SJCRH30 (cell line): ENCODE data around the gene B3GNT3. TPM values are rescaled to one million over a fixed set of nuclear protein-coding genes. Genes with fewer than 3 reads are reported as not detected.

Source experiments
- DNase-seq, 2 experiments: peaks; one replicate each; pipeline ENCODE4 v3.0.0-alpha.2; 2015 to 2020
- H3K27ac ChIP-seq: fragments of 250-450 bp; sonication (Bioruptor Pico); 2 replicates; pipeline ENCODE4 v1.5.1; 2020; ENCODE audit warnings: mild to moderate bottlenecking, moderate library complexity
- H3K27me3 ChIP-seq: fragments of 250-450 bp; sonication (Bioruptor Pico); 2 replicates; pipeline ENCODE4 v1.5.1; 2020; ENCODE audit warnings: mild to moderate bottlenecking, moderate library complexity
- H3K36me3 ChIP-seq: fragments of 250-450 bp; sonication (Bioruptor Pico); 2 replicates; pipeline ENCODE4 v1.5.1; 2020; ENCODE audit warnings: mild to moderate bottlenecking, moderate library complexity
- H3K4me1 ChIP-seq: fragments of 250-450 bp; sonication (Bioruptor Pico); 2 replicates; pipeline ENCODE4 v1.5.1; 2020; ENCODE audit warnings: mild to moderate bottlenecking, moderate library complexity
- H3K4me3 ChIP-seq: fragments of 250-450 bp; sonication (Bioruptor Pico); 2 replicates; pipeline ENCODE4 v1.5.1; 2020; ENCODE audit warnings: mild to moderate bottlenecking, moderate library complexity
- H3K9me3 ChIP-seq: fragments of 250-450 bp; sonication (Bioruptor Pico); replicated peaks from 2 replicates; pipeline ENCODE4 v1.5.1; 2020; ENCODE audit warnings: mild to moderate bottlenecking, moderate library complexity
- total RNA-seq: library from RNA; depleted of rRNA; stranded (reverse); fragments of >200 nt; shearing (Covaris generic); gene quantifications from 2 replicates; pipeline ENCODE4 v1.2.3, GENCODE V29; 2014; rRNA removed

Gene B3GNT3, protein sequence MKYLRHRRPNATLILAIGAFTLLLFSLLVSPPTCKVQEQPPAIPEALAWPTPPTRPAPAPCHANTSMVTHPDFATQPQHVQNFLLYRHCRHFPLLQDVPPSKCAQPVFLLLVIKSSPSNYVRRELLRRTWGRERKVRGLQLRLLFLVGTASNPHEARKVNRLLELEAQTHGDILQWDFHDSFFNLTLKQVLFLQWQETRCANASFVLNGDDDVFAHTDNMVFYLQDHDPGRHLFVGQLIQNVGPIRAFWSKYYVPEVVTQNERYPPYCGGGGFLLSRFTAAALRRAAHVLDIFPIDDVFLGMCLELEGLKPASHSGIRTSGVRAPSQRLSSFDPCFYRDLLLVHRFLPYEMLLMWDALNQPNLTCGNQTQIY
- total RNA-seq = not detected in 2 replicates

DNA sequence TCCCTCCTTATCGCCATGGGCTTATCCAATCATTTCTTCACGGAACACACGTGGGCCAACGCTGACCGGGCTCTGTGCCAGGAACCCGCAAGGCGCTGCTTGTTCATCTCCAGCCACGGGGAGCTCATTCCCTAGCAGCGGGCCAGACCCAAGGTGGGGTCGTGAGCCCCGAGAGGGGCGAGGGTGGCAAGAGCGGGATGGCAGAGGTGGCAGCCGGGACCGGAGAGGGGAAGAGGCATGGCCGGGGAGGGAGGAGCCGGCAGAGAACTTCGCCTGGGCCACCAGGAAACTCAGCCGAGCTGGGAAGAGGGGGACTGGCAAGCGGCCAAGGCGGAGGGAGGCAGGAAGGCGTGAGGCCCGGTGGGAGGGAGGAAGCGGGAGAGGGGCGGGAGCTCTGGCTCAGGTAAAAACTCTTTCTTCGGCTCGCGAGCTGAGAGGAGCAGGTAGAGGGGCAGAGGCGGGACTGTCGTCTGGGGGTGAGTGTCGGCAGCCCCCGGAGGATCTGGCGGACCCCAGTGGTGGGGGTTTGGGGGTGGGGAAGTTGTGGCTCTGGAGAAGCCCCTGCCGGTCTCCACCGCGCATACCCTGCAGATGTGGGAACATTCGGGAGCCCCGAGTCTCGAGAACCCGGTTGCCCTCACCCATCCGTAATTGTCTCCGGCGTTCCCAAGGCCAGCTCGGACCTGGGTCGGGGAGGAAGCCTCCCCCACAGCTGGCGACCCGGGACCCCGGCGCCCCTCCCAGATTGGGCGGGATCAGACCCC lies at the start of gene B3GNT3:
Gene B3GNT3 (plus strand): TSS at position 408 of the 764 bp plus-strand sequence. CDS start 12,670 bp downstream, outside the sequence.
- Histone ChIP-seq H3K27ac (no peak within 1 kb of the TSS), H3K4me3 (no peak within 1 kb of the TSS), H3K9me3 (no peaks in the 10 kb centered on the region), H3K27me3 (peaks cover 56% of the 10 kb centered on the region), H3K36me3 (no peaks in the 10 kb centered on the region), H3K4me1 (no peaks in the 10 kb centered on the region)
- DNase-seq = no peak

DNA sequence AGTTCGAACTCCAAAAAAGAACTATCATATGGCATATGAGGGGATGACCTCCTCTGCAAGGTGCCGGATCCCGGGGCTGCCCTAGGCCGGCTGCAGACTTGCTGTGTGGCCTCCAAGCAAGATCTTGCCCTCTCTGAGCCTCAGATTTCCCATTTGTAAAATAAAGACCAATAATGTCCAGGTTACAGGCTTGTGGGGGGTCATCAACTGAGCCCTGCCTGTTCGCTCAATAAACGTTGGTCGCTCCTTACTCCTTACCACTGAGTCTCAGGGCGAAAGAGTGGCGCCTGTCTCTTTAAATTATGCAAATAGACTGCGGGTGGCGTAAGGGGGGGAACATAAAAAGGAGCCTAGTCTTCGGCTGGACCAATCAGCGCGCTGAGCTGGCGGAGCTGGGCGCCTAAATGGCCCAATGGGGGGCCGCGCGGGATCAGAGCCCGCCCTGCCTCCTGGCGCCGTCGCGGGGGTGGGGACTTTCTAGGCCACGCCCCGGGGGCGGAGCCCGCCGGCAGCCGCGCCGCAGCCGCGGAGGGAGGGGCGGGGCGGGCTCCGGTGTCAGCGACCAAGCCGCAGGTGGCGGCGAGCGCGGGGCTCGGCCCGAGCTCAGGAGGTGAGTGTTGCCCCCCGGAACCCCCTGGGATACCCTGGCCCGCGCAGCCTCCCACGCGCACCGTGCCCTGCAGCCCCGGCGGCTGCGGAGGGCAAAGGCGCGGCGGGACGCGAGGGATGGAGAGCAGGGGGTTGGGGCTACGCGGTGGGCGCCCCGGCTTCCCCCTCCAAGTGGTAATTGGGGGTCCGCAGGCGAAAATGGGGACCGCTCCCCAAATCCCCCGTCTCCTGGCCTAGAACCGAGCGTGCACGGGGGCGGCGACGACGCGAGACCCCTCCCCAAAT lies 47.5 kb upstream of the B3GNT3 start:
- peak overlapping the region; percentile 49 for H3K4me3 ChIP-seq
- H3K27ac ChIP-seq = no peak overlapping the region
- peak; percentile 97 to 98 for DNase-seq
- no peaks in the 10 kb centered on the region for H3K4me1 ChIP-seq
- H3K36me3 ChIP-seq = no peaks in the 10 kb centered on the region
- H3K9me3 ChIP-seq = no peaks in the 10 kb centered on the region
- H3K27me3 ChIP-seq = no peaks in the 10 kb centered on the region

DNA sequence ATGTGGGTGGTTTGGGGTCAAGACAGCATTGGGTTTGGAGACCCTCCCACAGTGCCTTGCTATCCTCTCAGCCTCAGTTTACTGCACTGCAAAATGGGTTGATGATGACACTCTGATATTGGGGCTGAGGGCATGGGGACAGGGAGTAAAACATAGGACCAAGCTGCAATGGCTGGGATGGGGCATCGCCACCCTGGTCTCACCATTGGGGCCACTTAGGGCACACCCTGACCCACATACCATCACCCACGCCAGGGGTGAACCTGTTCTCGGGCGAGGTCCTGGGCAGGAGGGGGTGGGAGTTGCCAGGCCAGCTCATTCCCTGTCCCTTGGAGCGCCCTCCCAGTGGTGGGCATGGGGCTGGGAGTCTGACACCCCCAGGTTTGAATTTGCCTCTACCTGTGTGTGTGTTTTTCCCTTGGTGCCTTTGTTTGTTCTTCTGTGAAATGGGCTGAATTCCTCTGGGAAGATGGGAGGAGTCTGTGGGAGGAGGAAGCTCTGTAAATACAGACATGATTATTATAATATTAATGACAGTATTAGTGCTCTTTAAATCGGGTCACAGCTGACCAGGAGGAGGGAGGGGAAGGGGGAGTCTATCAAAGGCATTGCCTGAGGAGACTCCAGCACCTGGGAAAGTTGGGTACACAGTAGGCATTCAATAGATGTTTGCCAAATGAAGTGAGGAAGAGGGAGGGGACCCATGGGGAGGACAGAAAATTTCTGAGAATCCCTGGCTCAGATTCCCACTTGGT lies 45.9 kb upstream of the B3GNT3 start:
- Histone ChIP-seq H3K4me1 (no peaks in the 10 kb centered on the region), H3K27ac (no peak overlapping the region), H3K4me3 (no peak overlapping the region), H3K36me3 (no peaks in the 10 kb centered on the region), H3K27me3 (no peaks in the 10 kb centered on the region), H3K9me3 (no peaks in the 10 kb centered on the region)
- DNase-seq = no peak

DNA sequence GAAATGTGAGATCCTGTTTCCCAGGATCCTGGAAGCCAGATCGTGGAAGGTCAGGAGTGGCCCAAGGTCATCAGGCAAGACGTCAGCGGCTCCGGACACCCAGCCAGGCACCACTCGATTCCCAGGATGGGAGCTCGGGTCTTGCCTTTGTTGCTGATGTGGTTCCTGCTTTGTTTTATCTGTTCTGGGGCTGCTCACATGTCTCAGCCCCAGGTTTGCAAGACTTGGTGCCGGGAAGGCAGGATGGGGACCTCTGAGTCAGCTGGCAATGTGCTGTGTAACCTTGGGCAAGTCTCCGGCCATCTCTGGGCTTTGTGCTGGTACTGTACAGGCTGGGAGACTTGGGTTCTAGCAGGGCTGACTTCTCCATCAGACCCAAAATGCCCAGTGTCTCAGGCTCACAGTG lies 45.0 kb upstream of the B3GNT3 start:
- no peaks in the 10 kb centered on the region for H3K4me1 ChIP-seq
- no peak for DNase-seq
- H3K27ac ChIP-seq = no peak overlapping the region
- no peak overlapping the region for H3K4me3 ChIP-seq
- no peaks in the 10 kb centered on the region for H3K36me3 ChIP-seq
- no peaks in the 10 kb centered on the region for H3K9me3 ChIP-seq
- no peaks in the 10 kb centered on the region for H3K27me3 ChIP-seq

DNA sequence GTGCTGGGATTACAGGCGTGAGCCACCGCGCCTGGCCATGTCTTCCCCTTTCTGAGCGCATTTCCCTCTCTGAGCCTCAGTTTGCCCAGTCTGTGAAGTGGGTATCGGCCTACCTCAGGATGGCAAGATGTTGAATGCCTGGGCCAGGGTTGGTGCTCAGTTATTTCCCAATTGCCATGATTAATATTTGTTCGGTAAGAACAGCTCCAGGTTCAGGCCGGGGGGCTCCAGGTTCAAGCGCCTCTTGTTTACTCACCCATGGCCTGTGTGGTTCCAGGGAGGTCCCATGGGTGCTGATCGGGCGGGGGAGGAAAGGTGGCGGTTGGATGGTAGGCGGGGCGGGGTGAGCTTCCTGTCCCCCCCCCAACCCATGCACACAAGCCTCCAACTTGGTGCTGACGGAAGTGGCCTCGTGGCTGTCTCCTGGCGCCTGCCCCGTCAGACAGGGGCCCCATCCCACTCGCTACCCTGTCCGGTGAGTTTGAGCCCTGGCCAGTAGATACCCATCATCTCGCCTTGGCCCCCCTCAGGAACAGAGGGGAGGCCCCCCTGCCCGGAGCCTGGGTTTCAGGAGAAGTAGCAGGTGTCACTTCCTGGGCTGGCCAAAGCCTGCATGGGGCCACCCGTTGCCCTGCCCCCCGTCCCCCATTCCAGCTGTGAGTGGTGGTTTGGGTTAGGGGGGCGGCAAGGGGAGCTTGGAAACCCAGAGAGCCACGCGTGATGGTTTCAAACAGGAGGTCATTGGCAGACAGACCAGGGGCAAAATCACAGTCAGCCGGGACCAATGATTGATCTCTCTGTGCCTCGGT lies 43.6 kb upstream of the B3GNT3 start, which contains the start of gene FCHO1:
Gene FCHO1 (plus strand): TSS at position 375 of the 809 bp plus-strand sequence. CDS start 3,688 bp downstream, outside the sequence.
- Histone ChIP-seq H3K27ac (no peak within 1 kb of the TSS), H3K4me1 (no peaks in the 10 kb centered on the region), H3K9me3 (no peaks in the 10 kb centered on the region), H3K4me3 (no peak within 1 kb of the TSS), H3K27me3 (no peaks in the 10 kb centered on the region), H3K36me3 (no peaks in the 10 kb centered on the region)
- DNase-seq = peak in 1 of 2 experiments; percentile 29

DNA sequence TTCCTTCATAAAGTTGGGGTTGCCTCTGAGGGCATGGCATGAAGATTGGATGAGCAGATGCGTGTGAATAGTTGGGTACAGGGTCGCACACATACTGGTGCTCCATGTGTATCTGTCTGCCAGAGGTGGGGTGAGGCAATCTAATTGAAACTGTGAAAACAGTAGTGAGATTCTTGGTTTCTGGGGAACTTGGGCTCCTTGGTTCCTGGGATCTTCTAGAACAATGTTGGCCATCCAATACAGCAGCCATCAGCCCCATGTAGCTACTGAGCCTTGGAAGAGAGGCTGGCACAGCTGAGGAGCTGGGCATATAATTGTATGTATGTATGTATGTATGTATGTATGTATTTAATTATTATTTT lies 43.0 kb upstream of the B3GNT3 start:
- DNase-seq = no peak
- no peaks in the 10 kb centered on the region for H3K4me1 ChIP-seq
- no peaks in the 10 kb centered on the region for H3K27me3 ChIP-seq
- H3K36me3 ChIP-seq = no peaks in the 10 kb centered on the region
- no peak overlapping the region for H3K4me3 ChIP-seq
- no peak overlapping the region for H3K27ac ChIP-seq
- H3K9me3 ChIP-seq = no peaks in the 10 kb centered on the region

DNA sequence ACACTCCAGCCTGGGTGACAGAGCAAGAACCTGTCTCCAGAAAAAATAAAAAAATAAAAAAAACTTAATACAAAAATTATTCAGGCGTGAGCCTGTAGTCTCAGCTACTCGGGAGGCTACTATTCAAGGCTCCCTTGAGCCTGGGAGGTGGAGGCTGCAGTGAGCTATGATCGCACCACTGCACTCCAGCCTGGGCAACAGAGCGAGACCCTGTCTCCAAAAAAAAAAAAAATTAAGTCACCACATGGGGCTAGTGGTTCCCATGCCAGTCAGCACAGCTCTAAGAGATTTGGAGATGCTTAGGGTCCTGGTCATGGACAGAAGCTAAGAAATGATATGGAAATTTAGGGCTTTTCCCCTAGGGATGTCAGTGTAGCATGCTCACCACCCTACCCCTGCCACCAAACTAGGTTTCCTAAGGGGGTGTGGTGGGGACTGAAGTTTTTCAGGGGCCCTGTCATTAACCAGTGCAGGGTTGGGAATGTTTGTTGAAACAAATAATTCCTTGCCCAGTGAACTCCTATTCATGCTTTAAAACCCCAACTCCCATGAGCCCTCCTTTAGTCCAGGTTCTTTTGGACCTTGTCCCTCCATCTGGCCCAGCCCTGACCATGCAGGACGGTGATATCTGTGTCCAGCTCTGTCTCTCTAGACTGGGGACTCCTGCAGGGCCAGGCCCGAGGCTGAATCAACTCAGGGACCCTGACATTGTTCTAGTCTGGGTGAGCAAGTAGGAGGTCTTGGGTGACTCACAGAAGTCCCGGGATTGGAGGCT lies 41.9 kb upstream of the B3GNT3 start:
- no peaks in the 10 kb centered on the region for H3K9me3 ChIP-seq
- H3K27ac ChIP-seq = no peak overlapping the region
- no peak for DNase-seq
- no peak overlapping the region for H3K4me3 ChIP-seq
- H3K27me3 ChIP-seq = no peaks in the 10 kb centered on the region
- no peaks in the 10 kb centered on the region for H3K36me3 ChIP-seq
- no peaks in the 10 kb centered on the region for H3K4me1 ChIP-seq

DNA sequence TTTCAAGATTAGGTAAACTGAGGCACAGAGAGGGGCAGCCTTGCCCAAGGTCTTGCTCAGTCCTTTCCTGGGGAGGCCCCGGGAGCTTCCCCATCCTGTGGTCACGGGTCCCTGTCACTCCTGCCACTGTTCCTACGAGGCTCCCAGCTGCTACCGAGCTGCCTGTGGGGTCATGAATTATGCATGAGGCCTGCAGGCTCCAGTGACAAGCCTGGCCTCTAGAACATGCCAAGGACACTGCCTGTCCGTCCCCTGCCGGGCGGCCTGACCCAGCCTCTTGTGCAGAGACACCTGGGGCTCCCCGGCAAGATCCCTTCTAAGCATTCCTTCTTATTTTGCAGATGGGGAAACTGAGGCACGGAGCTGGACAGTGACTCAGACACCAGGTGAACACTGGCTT lies 41.0 kb upstream of the B3GNT3 start:
- H3K27ac ChIP-seq = no peak overlapping the region
- DNase-seq = peak; percentile 66 to 82
- no peaks in the 10 kb centered on the region for H3K4me1 ChIP-seq
- H3K27me3 ChIP-seq = no peaks in the 10 kb centered on the region
- H3K36me3 ChIP-seq = no peaks in the 10 kb centered on the region
- no peak overlapping the region for H3K4me3 ChIP-seq
- no peaks in the 10 kb centered on the region for H3K9me3 ChIP-seq

DNA sequence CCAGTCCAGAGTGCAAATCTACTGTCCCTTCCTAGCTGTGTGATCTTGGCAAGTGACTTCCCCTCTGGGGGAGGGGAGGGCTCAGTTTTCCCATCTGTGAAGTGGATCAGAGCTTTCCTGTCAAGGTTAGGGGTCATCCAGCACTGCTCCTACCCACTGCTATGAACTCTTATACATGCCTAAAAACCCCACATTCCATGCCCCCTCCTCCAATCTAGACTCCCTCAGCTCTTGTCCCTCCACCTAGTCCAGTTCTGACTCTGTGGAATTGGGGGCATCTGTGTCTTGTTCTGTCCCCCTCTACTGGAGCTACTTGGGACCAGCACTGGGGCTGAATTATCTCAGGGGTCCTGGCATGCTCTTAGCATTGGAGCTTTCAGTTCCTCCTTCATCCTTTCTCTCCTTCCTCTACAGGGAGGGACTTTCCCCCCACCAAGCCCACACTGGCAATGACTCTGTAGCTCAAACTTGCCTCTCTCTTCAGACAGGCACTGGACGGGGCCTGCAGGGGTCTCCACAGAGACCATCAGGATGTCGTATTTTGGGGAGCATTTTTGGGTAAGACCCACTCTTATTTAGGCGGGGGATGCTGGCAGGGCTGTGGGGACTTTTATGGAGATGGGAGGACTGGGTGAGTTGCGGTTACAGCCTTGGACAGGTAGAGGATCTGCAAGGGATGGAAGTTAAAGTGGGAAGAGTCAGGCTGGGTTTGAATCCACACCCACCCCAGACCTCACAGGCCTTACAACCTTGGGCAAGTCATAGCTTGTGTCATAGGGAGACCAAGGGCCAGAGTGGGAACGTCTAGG lies 40.1 kb upstream of the B3GNT3 start:
- no peaks in the 10 kb centered on the region for H3K36me3 ChIP-seq
- H3K27ac ChIP-seq = no peak overlapping the region
- no peaks in the 10 kb centered on the region for H3K27me3 ChIP-seq
- no peak overlapping the region for H3K4me3 ChIP-seq
- no peaks in the 10 kb centered on the region for H3K9me3 ChIP-seq
- no peak for DNase-seq
- H3K4me1 ChIP-seq = no peaks in the 10 kb centered on the region

DNA sequence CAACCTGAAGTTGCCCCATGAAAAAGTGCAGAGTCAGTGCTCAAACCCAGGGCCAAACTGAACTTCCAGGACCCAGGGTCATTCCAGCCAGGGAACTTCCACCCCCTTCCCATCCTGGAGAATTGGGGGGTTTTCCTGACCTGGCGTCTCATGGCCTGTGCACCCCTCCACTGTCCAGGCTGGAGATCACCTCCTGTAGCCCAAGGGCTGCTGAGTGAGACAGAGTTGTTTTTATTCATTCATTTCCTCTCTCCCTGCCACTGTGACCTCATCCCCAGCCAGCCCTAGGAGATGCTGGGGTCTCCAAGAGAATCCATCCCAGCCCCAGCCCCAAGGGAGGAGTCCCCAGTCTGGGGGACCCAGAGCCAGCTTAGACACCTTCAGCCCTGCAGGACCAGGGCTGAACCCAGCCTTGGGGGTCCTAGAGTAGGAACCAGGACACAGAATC lies 39.5 kb upstream of the B3GNT3 start:
- no peaks in the 10 kb centered on the region for H3K4me1 ChIP-seq
- H3K27ac ChIP-seq = no peak overlapping the region
- H3K36me3 ChIP-seq = no peaks in the 10 kb centered on the region
- H3K27me3 ChIP-seq = no peaks in the 10 kb centered on the region
- H3K4me3 ChIP-seq = no peak overlapping the region
- no peaks in the 10 kb centered on the region for H3K9me3 ChIP-seq
- DNase-seq = no peak

DNA sequence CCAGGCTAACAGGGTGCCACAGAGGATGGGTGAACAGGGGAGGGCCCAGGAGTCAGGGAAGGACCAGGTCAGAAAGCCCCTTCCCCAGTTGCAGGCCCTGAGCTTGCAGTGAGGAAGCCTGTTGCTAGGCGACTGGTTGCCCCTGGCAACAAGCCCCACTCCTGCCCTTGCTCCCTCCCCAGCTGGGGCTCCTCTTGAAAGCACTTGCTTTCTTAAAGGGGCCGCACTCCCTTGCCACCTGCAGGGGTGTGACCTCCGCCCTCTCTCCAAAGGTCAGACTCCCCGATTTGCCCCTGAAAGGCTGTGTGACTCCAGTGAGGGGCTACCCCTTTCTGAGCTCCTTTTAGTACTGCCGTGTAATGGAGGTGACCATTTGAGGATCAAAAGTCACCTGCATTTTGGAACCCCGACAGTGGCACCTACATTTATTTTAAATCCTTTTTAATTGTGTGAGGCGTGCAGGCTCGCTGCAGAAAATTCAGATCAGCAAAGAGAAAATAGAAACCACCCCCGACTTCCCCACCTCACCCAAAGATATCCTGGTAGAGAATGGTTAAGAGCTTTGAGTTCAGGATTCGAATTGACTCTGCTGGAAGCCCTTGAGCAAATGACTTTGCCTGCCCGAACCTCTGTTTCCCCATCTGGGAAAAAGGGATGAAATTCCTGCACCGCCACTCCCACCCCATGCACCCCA lies 38.8 kb upstream of the B3GNT3 start:
- DNase-seq = peak; percentile 55 to 67
- Histone ChIP-seq H3K27me3 (no peaks in the 10 kb centered on the region), H3K4me1 (no peaks in the 10 kb centered on the region), H3K4me3 (no peak overlapping the region), H3K36me3 (no peaks in the 10 kb centered on the region), H3K27ac (no peak overlapping the region), H3K9me3 (no peaks in the 10 kb centered on the region)

DNA sequence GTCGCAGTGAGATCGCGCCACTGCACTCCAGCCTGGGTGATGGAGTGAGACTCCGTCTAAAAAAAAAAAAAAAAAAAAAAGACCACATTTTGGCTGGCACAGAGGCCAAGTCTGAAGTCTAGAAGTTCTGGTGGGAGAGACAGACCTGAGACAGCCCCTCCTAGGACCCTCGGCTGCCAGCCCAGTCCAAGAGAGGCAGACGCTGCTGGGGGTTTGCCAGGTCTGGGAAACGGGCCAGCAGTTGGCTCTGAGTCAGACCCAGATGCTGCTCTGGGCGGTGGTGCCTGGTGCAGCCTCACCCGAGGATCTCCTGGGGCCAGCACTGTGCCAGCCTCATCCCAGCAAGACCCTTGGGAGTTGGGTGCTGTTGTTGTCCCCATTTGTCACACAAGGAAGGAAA lies 37.8 kb upstream of the B3GNT3 start:
- H3K27me3 ChIP-seq = no peaks in the 10 kb centered on the region
- no peaks in the 10 kb centered on the region for H3K4me1 ChIP-seq
- H3K4me3 ChIP-seq = no peak overlapping the region
- DNase-seq = no peak
- no peak overlapping the region for H3K27ac ChIP-seq
- no peaks in the 10 kb centered on the region for H3K36me3 ChIP-seq
- no peaks in the 10 kb centered on the region for H3K9me3 ChIP-seq
